Left lobe of liver (tissue), 2 donors: ENCODE measurements around the gene SH3BP4. TPM values are rescaled to one million over a fixed set of nuclear protein-coding genes. Genes with fewer than 3 reads are reported as not detected.
A peak's percentile ranks its signal among the peaks of the same experiment; 100 is the strongest.
"Not testable (repeated sequence)": the region's sequence is repeated elsewhere in the genome, so short reads cannot be mapped to it uniquely, and the experiment has no call there.

ENCODE experiments used
- ATAC-seq: fragments of 200-7000 bp; cut with Tn5 transposase; one replicate; pipeline ENCODE4 v1.9.1; 2020; ENCODE audit warnings: mild to moderate bottlenecking, moderate library complexity
- DNase-seq: peaks from one replicate; pipeline ENCODE4 v3.0.0-alpha.2; 2020; ENCODE audit warnings: low spot score
- total RNA-seq: library from RNA; stranded (reverse); gene quantifications from one replicate; pipeline ENCODE4 v1.2.1, GENCODE V29; 2021
- donor health status: DM: no; HTN: no; CAD: no; lungs with moderate emphysema.
- donor health status: DM: no; HTN: yes; CAD: no.

The SH3BP4 gene
- total RNA-seq, 1 donor from 2014 or later = 22.9 TPM

- DNase-seq = no peak
- ATAC-seq = no peak
Observed at GRCh38 chr2:235006986-235007385, 55.2 kb downstream of the SH3BP4 start.

- DNase-seq = no peak
- ATAC-seq = peak; percentile 1
Observed at GRCh38 chr2:235007664-235008457, 56.0 kb downstream of the SH3BP4 start.

GRCh38 chr2:235008584-235009044 is 56.8 kb downstream of the SH3BP4 start:
- peak; percentile 72 for DNase-seq
- peak; percentile 77 for ATAC-seq

- no peak for DNase-seq
- ATAC-seq = no peak
Observed at GRCh38 chr2:235009081-235009480, 57.3 kb downstream of the SH3BP4 start.

- ATAC-seq = no peak
- DNase-seq = no peak
Observed at GRCh38 chr2:235010117-235010714, 58.4 kb downstream of the SH3BP4 start.

GRCh38 chr2:235011607-235011928 is 59.8 kb downstream of the SH3BP4 start:
- ATAC-seq = no peak
- DNase-seq = no peak

GRCh38 chr2:235011929-235012631 is 60.3 kb downstream of the SH3BP4 start:
- ATAC-seq = no peak
- DNase-seq = no peak

- DNase-seq (no peak), ATAC-seq (no peak)
Observed at GRCh38 chr2:235017441-235017840, 65.6 kb downstream of the SH3BP4 start.

GRCh38 chr2:235018838-235019237 is 67.0 kb downstream of the SH3BP4 start:
- ATAC-seq (no peak), DNase-seq (no peak)

- ATAC-seq, DNase-seq: not testable (repeated sequence)
Observed at GRCh38 chr2:235020141-235020540, 68.3 kb downstream of the SH3BP4 start.

GRCh38 chr2:235021752-235022151 is 69.9 kb downstream of the SH3BP4 start:
- ATAC-seq (no peak), DNase-seq (no peak)

GRCh38 chr2:235024191-235024860 is 72.5 kb downstream of the SH3BP4 start:
- DNase-seq = no peak
- ATAC-seq = no peak

GRCh38 chr2:235024931-235025773 is 73.3 kb downstream of the SH3BP4 start:
- ATAC-seq (no peak), DNase-seq (no peak)

GRCh38 chr2:235025800-235026536 is 74.2 kb downstream of the SH3BP4 start:
- DNase-seq = no peak
- ATAC-seq = no peak

GRCh38 chr2:235026649-235027557 is 75.1 kb downstream of the SH3BP4 start:
- ATAC-seq (peak; percentile 94), DNase-seq (peak; percentile 94)

GRCh38 chr2:235027558-235028214 is 75.9 kb downstream of the SH3BP4 start:
- DNase-seq = no peak
- ATAC-seq = no peak

- no peak for DNase-seq
- no peak for ATAC-seq
Observed at GRCh38 chr2:235028646-235029045, 76.8 kb downstream of the SH3BP4 start.

GRCh38 chr2:235029054-235029453 is 77.2 kb downstream of the SH3BP4 start:
- DNase-seq (no peak), ATAC-seq (no peak)
